GM20431 (cell line): ENCODE results near the gene SYT15B.
"Not testable (repeated sequence)": the region's sequence is repeated elsewhere in the genome, so short reads cannot be mapped to it uniquely, and the experiment has no call there.

ENCODE experiments used
- in situ Hi-C: fragments of 300-500 bp; cut with MseI, MboI; formaldehyde crosslinking; loops from one replicate; pipeline ENCODE4 v1.15.0; 2020; ENCODE audit warnings: low sequenced_read_pairs; ENCODE audit not compliant: unreplicated experiment

SYT15B gene

DNA sequence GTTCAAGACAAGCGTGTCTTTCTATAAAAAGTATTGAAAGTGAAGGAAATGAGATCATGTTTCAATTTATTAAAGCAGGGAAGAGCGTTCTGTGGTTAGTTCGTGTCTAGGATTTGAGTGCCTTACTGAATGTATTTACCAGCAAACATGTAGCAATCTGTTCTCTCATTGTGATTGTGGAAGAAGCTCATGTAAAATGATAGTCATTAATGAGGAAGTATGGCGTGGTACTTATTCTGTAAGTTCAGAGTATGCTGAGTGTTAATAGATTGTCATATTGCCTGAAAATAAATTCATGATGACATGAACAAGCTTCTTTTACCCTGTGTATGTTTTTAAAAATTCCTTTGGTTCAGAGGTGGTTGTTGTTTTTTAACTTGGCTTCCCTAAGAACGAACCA is 32.5 kb downstream of the SYT15B start:
- in situ Hi-C loops: not testable (repeated sequence)

DNA sequence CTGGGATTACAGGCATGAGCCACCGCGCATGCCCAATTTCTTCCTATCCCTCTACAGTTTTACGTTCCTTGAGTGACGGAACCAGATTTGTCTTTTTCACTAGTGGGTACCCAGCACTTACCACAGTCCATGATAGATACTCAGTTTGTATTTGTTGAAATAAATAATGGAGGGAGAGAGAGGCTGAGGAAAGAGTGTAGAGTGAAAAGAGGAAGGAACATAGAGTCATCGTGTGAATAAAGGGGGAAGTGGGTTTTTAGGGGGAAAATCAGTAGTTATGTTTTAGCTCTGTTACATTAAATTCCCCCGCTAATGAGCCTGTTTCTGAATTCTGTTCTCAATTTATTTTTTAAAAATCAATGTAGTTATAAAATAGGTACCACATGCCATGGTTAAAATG is 37.7 kb downstream of the SYT15B start:
- in situ Hi-C loops: not testable (repeated sequence)

DNA sequence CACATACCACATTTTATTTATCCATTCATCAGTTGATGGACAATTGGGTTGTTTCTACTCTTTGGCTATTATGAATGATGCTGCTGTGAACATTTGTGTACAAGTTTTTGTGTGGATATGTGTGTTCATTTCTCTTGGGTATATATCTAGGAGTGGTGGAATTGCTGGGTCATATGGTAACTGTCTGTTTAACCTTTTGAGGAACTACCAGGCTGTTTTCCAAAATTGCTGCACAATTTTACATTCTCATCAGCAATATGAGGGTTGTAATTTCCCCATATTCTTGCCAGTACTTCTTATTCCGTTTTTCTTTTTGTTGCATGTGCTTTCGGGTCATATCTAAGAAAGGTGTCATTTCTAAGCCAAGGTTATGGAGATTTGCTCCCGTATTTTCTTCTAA is 38.3 kb downstream of the SYT15B start:
- in situ Hi-C loops: not testable (repeated sequence)

DNA sequence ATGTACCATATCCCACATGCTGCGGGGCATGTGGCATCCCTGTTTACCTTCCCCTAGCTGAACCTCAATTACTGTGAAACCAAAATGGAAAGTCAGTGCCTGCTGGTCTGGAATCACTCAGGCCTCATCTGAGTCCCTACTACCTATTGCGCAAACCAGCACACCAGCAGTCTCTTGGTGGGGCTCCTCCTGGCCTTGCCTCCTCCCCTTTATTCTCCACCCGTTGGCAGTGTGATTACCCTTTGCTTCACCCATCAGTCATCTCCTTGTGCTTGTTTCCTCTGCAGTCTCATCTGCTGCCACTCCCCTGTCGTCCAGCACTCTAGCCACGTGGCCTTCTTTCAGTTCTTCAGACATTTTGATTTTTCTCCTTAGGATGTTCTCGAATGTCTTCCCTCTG is 39.3 kb downstream of the SYT15B start:
- in situ Hi-C loops: not testable (repeated sequence)

DNA sequence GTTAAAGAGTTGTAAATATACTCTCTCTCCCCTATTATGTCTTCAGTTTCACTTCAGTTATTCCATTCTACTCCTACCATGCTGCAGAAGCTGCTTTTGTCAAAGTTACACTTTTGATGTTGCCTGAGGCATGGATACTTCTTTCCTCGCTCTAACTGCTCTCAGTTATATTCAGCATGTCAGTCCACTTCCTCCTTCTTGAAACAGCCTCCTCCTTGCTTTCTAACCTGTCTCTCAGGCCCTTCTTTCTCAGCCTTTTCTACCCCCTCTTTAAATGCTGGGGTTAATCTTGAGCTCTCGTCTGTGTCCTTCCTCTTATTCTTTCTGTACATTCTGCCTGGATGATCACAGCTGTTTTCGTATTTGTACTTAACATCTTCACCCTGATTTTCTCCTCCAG is 40.0 kb downstream of the SYT15B start:
- in situ Hi-C loops: not testable (repeated sequence)

DNA sequence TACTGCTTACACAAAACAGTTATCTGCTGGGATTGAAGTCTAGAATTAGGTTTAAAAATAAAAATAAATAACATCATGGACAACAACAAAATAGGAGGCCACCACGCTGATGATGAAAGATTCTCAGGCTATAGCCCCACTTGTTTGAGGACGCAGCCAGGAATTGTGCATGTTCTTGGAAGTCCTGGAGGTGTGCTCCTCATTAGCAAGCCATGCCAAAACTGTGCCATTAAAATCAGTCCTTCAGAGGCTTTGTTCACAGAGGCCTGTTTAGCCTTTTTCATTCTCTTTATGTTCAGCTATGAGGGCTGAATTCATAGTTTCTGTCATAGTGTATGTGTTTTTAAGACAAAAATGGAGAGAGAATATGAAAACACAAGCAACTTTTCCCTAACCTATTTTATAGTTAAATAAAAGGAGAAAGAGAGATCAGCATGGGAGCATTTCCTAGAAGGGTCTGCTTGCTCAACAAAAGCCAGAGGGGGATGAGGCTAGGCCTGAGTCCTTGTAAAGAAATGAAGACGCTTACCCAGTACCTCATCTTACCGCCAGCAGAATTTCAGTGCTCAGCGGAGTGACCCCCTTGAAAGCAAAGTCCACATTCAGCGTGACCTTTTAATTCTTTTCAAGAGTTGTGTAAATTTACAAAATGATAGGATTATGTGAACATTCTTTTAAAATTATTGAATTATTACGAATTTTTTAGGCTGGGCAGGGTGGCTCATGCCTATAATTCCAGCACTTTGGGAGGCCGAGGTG is 46.2 kb downstream of the SYT15B start:
- in situ Hi-C loops: not testable (repeated sequence)
